ENCODE results near the gene KLRC4.
"Not testable (repeated sequence)": the region's sequence is repeated elsewhere in the genome, so short reads cannot be mapped to it uniquely, and the experiment has no call there.

The KLRC4 gene

GRCh38 chr12:10424260-10424899, 14.8 kb upstream of the KLRC4 start:
- H3K9me3 ChIP-seq; H3K27me3 ChIP-seq (ENCODE audit: low read depth); H3K4me1 ChIP-seq; DNase-seq (ENCODE audit: low spot score in 2 of 2); in situ Hi-C loops (cut with MboI; ENCODE audit: low sequenced_read_pairs); H3K4me3 ChIP-seq; H3K36me3 ChIP-seq (replicated peaks): not testable (repeated sequence)

- DNase-seq (ENCODE audit: low spot score in 2 of 2); H3K9me3 ChIP-seq; H3K36me3 ChIP-seq (replicated peaks); H3K4me3 ChIP-seq; H3K4me1 ChIP-seq; H3K27me3 ChIP-seq (ENCODE audit: low read depth); in situ Hi-C loops (cut with MboI; ENCODE audit: low sequenced_read_pairs): not testable (repeated sequence)
Observed at GRCh38 chr12:10422159-10422558, 12.6 kb upstream of the KLRC4 start.

GRCh38 chr12:10420334-10420733, 10.8 kb upstream of the KLRC4 start, which contains the start of gene KLRC3:
KLRC3 (minus strand) TSS chr12:10420595; CDS start chr12:10420550, 45 bp downstream.
- in situ Hi-C loops (cut with MboI; ENCODE audit: low sequenced_read_pairs): not testable (repeated sequence)

GRCh38 chr12:10408842-10409241, 715 bp downstream of the KLRC4 start:
- Histone ChIP-seq H3K27me3 (ENCODE audit: low read depth) (no peaks in the 10 kb centered on the region), H3K9me3 (no peaks in the 10 kb centered on the region), H3K4me1 (no peaks in the 10 kb centered on the region; the same call in 1 of the 2 replicates), H3K36me3 (replicated peaks) (no peaks in the 10 kb centered on the region), H3K4me3 (no peak overlapping the region)
- in situ Hi-C loops (cut with MboI; ENCODE audit: low sequenced_read_pairs): no loop called here
- DNase-seq (ENCODE audit: low spot score in 2 of 2): no peak

More at GRCh38 chr12:10420334-10420733, 10.8 kb upstream of the KLRC4 start, which contains the start of gene KLRC3:
- not testable (repeated sequence) for H3K27me3 ChIP-seq (ENCODE audit: low read depth); H3K9me3 ChIP-seq; H3K36me3 ChIP-seq (replicated peaks); H3K4me1 ChIP-seq; H3K4me3 ChIP-seq; DNase-seq (ENCODE audit: low spot score in 2 of 2)

- Histone ChIP-seq H3K36me3 (replicated peaks) (no peaks in the 10 kb centered on the region), H3K4me1 (no peaks in the 10 kb centered on the region; the same call in 1 of the 2 replicates), H3K9me3 (no peaks in the 10 kb centered on the region), H3K4me3 (no peak overlapping the region), H3K27me3 (ENCODE audit: low read depth) (no peaks in the 10 kb centered on the region)
- in situ Hi-C loops (cut with MboI; ENCODE audit: low sequenced_read_pairs): no loop called here
- no peak for DNase-seq (ENCODE audit: low spot score in 2 of 2)
Observed at GRCh38 chr12:10406725-10407124, 2.8 kb downstream of the KLRC4 start.

GRCh38 chr12:10405294-10405693, 4.3 kb downstream of the KLRC4 start:
- no peak for DNase-seq (ENCODE audit: low spot score in 2 of 2)
- Histone ChIP-seq H3K4me1 (no peaks in the 10 kb centered on the region), H3K27me3 (ENCODE audit: low read depth) (no peaks in the 10 kb centered on the region), H3K9me3 (no peaks in the 10 kb centered on the region), H3K4me3 (no peak overlapping the region), H3K36me3 (replicated peaks) (no peaks in the 10 kb centered on the region)
- in situ Hi-C loops (cut with MboI; ENCODE audit: low sequenced_read_pairs): no loop called here

GRCh38 chr12:10404798-10405197, 4.8 kb downstream of the KLRC4 start:
- H3K27me3 ChIP-seq (ENCODE audit: low read depth): no peaks in the 10 kb centered on the region
- H3K9me3 ChIP-seq: no peaks in the 10 kb centered on the region
- no peak overlapping the region for H3K4me3 ChIP-seq
- H3K4me1 ChIP-seq: no peaks in the 10 kb centered on the region
- H3K36me3 ChIP-seq (replicated peaks): no peaks in the 10 kb centered on the region
- DNase-seq (ENCODE audit: low spot score in 2 of 2): no peak
- in situ Hi-C loops (cut with MboI; ENCODE audit: low sequenced_read_pairs): no loop called here

GRCh38 chr12:10400829-10401228, 8.7 kb downstream of the KLRC4 start:
- no peaks in the 10 kb centered on the region for H3K9me3 ChIP-seq
- in situ Hi-C loops (cut with MboI; ENCODE audit: low sequenced_read_pairs): no loop called here
- H3K27me3 ChIP-seq (ENCODE audit: low read depth): no peaks in the 10 kb centered on the region

GRCh38 chr12:10398168-10398567, 11.4 kb downstream of the KLRC4 start:
- no peak for DNase-seq (ENCODE audit: low spot score in 2 of 2)
- Histone ChIP-seq H3K4me3 (no peak overlapping the region), H3K4me1 (no peaks in the 10 kb centered on the region; the same call in 1 of the 2 replicates), H3K27me3 (ENCODE audit: low read depth) (no peaks in the 10 kb centered on the region), H3K36me3 (replicated peaks) (no peaks in the 10 kb centered on the region), H3K9me3 (no peaks in the 10 kb centered on the region)
- in situ Hi-C loops (cut with MboI; ENCODE audit: low sequenced_read_pairs): no loop called here

More at GRCh38 chr12:10400829-10401228, 8.7 kb downstream of the KLRC4 start:
- H3K4me3 ChIP-seq: no peak overlapping the region
- no peaks in the 10 kb centered on the region for H3K36me3 ChIP-seq (replicated peaks)
- DNase-seq (ENCODE audit: low spot score in 2 of 2): no peak
- H3K4me1 ChIP-seq: no peaks in the 10 kb centered on the region

GRCh38 chr12:10397296-10397695, 12.3 kb downstream of the KLRC4 start:
- no peaks in the 10 kb centered on the region; the same call in 1 of the 2 replicates for H3K4me1 ChIP-seq
- no peak for DNase-seq (ENCODE audit: low spot score in 2 of 2)
- in situ Hi-C loops (cut with MboI; ENCODE audit: low sequenced_read_pairs): no loop called here

GRCh38 chr12:10396176-10396575, 13.4 kb downstream of the KLRC4 start:
- DNase-seq (ENCODE audit: low spot score in 2 of 2); H3K9me3 ChIP-seq; H3K27me3 ChIP-seq (ENCODE audit: low read depth); H3K4me3 ChIP-seq; H3K36me3 ChIP-seq (replicated peaks); H3K4me1 ChIP-seq; in situ Hi-C loops (cut with MboI; ENCODE audit: low sequenced_read_pairs): not testable (repeated sequence)

More at GRCh38 chr12:10397296-10397695, 12.3 kb downstream of the KLRC4 start:
- Histone ChIP-seq H3K27me3 (ENCODE audit: low read depth) (no peaks in the 10 kb centered on the region), H3K9me3 (no peaks in the 10 kb centered on the region), H3K4me3 (no peak overlapping the region), H3K36me3 (replicated peaks) (no peaks in the 10 kb centered on the region)

GRCh38 chr12:10395390-10395998, 14.1 kb downstream of the KLRC4 start:
- H3K9me3 ChIP-seq: no peaks in the 10 kb centered on the region
- in situ Hi-C loops (cut with MboI; ENCODE audit: low sequenced_read_pairs): no loop called here
- no peaks in the 10 kb centered on the region for H3K36me3 ChIP-seq (replicated peaks)
- no peaks in the 10 kb centered on the region; the same call in 1 of the 2 replicates for H3K4me1 ChIP-seq
- H3K4me3 ChIP-seq: no peak overlapping the region
- DNase-seq (ENCODE audit: low spot score in 2 of 2): peak; percentile 13 to 28
- no peaks in the 10 kb centered on the region for H3K27me3 ChIP-seq (ENCODE audit: low read depth)

- in situ Hi-C loops (cut with MboI; ENCODE audit: low sequenced_read_pairs): not testable (repeated sequence)
Observed at GRCh38 chr12:10394531-10395152, 14.9 kb downstream of the KLRC4 start.

GRCh38 chr12:10393291-10393690, 16.3 kb downstream of the KLRC4 start:
- in situ Hi-C loops (cut with MboI; ENCODE audit: low sequenced_read_pairs): no loop called here
- Histone ChIP-seq H3K36me3 (replicated peaks) (no peaks in the 10 kb centered on the region), H3K4me1 (no peaks in the 10 kb centered on the region; the same call in 1 of the 2 replicates), H3K9me3 (no peaks in the 10 kb centered on the region), H3K27me3 (ENCODE audit: low read depth) (peaks cover 3% of the 10 kb centered on the region; the same call in 1 of the 2 replicates), H3K4me3 (no peak overlapping the region)
- no peak for DNase-seq (ENCODE audit: low spot score in 2 of 2)

More at GRCh38 chr12:10394531-10395152, 14.9 kb downstream of the KLRC4 start:
- H3K27me3 ChIP-seq (ENCODE audit: low read depth); DNase-seq (ENCODE audit: low spot score in 2 of 2); H3K4me1 ChIP-seq; H3K36me3 ChIP-seq (replicated peaks); H3K9me3 ChIP-seq; H3K4me3 ChIP-seq: not testable (repeated sequence)
